NCI-H1105 treated with DMSO at 0.1 percent for 48 hours (cell line): ENCODE results near the gene APOL2.
"Not testable (repeated sequence)": the region's sequence is repeated elsewhere in the genome, so short reads cannot be mapped to it uniquely, and the experiment has no call there.

ENCODE experiments used
- DNase-seq: peaks from one replicate; lab custom pipeline; 2025; lab: John Stamatoyannopoulos, UW

The APOL2 gene

GRCh38 chr22:36197514-36198146, 41.7 kb downstream of the APOL2 start:
- DNase-seq: no peak

DNA sequence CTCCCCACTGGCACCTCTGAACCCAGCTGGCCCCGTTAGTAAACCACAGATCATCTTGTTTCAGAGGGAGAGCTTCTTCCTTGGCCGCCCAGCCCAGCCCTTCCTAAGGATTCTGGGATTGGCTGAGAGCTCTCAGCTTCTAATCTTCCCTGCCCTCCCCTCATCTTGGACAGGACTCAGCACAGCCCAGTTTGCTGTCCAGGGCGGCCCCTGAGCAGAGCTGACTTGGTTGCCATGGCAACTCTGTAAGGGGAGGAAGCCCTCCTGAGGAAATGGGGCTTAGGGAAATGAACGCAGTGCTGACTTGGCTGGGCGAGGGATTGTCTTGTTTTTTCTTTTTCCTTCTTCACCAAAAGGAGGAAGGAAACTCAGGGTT, 42.3 kb downstream of the APOL2 start:
- DNase-seq: no peak

- DNase-seq: no peak
Measured at GRCh38 chr22:36196254-36197064, 42.9 kb downstream of the APOL2 start.

DNA sequence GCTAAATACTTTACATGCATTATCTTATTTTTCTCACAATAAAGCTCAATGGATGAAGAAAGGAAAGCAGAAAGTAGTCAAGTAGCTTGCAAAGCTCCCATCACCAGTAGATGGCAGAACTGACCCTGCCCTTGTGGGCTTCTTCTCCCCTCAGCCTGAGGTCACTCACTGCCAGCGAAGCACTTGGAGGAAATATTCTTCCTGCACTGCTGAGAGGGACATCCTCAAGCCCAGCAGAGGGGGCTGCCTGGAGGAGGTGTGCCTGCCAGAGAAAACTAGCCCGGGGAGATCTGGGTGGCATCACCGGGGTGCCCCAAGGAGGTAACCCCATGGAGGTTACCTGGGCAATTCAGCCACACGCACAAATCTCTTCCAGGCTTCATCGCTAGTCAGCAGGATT, 44.4 kb downstream of the APOL2 start:
- peak; percentile 18 for DNase-seq

- no peak for DNase-seq
Measured at GRCh38 chr22:36194385-36194784, 44.9 kb downstream of the APOL2 start.

GRCh38 chr22:36193577-36193976, 45.8 kb downstream of the APOL2 start:
- no peak for DNase-seq

GRCh38 chr22:36193171-36193570, 46.2 kb downstream of the APOL2 start:
- no peak for DNase-seq

GRCh38 chr22:36192542-36192941, 46.8 kb downstream of the APOL2 start:
- no peak for DNase-seq

DNA sequence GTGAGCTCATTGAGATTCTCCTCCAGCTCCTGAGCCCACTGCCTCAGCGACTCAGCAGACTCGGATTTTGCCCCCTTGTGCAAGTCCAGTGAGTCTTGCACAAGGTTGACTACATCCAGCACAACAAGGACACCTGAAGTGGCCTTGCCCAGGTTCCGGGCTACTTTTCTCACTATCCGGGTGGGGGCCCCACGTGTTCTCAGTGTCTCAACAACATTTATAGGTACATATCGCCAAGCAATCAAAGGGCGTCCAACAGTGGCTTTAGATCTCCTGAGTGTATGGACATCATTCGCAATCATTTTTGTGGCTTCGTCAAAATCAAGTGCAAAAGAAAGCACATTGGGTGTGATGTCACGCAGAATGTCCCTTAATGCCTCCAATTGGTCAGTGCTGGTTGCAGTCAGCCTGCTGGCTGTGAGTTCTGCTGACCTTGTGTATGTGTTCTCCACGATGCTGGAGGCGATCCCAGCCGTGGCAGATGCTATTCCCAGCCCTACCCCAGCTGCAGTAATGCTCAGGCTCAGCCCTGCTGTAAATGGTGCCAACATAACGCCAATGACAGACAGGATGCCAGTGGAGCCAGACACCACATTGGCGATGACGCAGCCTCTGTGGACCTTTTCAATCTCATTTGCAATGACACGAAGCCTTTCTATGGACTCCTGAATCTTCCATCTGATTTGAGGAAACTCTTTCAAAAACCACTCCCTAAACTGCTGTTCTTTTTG, 48.1 kb downstream of the APOL2 start:
- DNase-seq: no peak

GRCh38 chr22:36187862-36188261, 51.5 kb downstream of the APOL2 start:
- not testable (repeated sequence) for DNase-seq

GRCh38 chr22:36185828-36186624, 53.3 kb downstream of the APOL2 start:
- DNase-seq: no peak

- no peak for DNase-seq
Measured at GRCh38 chr22:36184433-36185025, 54.8 kb downstream of the APOL2 start.

DNA sequence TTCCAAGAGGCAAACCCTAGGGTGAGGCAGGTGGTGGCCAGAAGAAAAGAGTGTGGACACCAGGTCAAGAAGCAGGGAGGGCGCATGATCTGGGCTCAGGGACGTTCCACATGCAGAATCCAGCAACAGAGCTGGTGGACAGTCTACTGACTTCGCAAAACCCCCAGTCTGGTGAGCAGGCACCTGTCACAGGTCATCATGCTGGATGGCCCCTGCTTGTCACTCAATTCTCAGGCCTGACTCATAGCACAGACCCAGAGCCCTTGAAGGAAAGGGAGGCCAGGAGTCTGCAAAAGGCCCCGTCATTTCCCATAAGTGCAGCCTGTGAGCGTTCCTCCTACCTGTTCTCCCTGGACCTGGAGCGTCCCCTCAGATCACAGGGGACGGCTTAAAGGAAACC, 55.9 kb downstream of the APOL2 start:
- DNase-seq: no peak

DNA sequence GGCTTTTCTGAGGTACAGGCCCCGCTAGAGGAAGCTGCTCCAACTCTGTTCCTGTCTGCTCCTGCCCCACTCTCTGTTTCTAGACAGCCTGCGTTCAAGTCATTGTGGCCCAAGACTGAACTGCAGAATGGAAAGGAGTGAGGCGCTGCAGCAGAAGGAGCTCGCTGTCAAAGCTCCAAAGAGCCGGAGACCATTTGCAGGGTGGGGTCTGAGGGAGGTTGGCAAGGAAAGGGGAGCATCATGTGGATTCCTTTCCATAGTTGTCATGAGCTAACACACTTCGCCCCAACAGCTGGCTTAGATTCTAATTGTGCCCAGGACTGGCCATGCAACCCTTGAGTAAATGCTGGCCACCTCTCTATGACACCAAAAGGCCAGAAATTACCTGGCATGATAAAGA, 56.5 kb downstream of the APOL2 start:
- no peak for DNase-seq

DNA sequence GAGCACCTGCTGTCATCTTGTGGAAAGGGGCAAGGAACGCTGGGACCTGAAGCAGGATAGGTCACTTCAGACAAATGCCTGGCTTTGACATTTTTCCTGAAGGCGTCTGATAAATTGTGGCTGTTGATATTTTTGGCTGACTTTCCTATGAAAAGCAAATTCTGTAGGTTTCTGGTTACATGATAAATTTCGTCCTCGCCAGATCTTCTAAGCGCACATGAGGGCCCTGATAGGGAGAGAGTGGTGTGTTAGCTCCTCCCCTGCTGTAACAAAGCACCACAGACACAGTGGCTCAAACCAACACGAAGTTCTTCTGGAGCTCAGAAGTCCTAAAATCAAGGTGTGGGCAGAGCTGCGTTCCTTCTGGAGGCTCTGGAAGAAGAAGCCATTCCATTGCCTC, 57.3 kb downstream of the APOL2 start:
- DNase-seq: no peak

DNA sequence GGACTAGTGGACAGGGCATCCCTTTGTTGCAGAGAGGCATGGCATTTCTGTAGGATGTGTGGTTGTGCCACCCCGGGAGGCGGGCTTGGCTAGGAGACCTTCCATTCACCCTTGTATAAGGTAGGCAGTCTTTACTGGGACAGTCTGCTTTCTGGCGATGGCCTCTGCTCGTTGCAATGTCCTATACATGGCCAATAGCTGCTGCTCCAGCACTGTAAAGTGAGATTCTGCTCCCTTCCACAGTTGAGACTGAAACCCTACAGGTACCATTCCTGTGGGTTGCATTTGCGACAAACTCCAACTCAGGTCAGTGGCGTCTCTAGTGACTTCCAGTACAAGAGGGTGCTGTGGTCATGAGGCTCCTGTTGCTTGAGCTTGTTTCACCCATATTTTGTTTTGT, 58.4 kb downstream of the APOL2 start:
- no peak for DNase-seq

DNA sequence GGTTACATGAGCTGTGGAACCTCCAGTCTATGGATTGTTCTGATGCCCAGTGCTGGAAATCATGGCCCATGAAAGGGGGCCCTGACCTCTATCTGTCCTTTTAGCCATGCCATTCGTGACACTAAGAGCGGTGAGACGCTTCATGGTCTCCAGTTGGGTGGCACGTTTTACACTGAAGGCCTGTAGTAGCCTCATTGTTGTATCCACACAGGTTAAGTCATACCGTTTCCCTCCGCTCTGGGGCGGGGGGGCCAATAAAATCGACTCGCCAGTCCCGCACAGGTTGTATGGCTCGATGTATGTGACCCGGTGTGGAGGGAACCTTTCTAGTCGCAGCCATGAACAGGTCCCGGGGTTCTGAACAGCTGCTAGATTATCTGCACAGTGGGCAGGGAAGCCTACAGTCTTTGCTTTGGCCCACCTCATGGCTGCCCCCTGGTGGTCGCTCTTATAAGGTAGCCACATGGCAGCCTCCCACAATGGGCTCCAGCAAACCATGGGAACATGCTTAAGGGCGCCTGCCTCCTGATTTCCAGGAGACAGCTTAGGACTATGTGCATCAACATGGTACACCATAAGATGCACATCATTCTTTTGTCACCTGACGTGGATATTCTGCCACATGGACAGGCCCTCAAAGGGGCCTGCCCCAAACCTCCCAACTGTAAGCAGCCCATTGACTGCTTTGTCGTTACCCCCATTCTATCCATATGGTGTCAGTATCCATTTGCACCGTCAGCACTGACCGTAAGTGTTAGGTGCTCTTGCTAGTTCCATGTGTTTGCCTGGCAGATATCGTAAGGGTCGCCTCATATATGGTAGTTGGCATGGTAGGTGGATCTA, 59.1 kb downstream of the APOL2 start:
- peak; percentile 38 for DNase-seq

- DNase-seq: no peak
Measured at GRCh38 chr22:36177160-36177559, 62.2 kb downstream of the APOL2 start.
